ENCODE results near the gene CTH. TPM values are rescaled to one million over a fixed set of nuclear protein-coding genes. Genes with fewer than 3 reads are reported as not detected.

The CTH gene
- total and polyA plus RNA-seq, 12 donors: 0.97 to 65.0 (median 5.4) TPM

DNA sequence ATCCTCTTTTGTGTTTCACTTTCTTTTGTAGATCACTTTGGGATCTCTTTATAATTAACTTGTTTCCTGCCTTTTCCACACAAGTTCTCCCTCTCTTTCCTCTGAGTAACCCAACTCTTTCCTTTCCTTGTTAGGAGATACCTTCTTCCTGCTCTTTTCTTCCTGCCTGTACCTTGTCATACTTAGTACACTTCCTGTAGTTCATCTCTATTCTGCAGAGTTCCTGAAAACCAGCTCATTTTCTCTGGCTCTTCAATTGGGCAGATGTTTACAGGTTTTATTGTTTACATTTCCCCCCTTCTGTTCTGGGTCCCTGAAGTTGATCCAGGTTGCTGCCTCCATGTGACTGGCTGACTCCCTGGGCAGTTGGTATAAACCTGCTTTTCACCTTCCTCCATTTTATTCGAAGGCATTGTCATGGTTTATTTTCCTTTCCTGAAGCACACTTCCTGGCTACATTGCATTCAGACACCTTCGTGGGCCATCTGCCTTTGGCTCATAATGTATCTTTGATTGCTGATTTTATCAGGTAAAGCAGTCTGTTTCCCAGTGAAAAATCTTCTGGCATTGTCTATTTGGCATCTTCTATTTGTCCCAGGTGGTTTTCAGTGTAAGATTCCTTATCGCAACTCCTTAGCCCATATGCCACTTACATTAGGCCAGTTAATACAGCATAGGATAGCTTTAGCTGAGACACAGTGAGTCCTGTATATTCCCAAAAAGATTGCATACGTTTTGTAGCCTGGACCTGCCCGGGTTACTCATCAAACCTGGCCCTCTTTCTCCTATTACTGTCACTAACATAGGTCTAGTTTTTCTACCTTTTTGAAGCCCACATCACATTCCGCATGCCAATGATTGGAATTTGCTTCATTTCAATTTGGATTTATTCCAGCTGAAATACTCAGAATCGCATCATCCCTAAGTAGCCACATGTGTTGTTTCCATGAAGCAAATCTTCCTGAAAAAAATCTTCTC lies 15.4 kb downstream of the CTH start:
- Histone ChIP-seq H3K36me3 (replicated peaks in 1 of 2) (no peaks in the 10 kb centered on the region), H3K4me1 (replicated peaks in 1 of 2) (no peaks in the 10 kb centered on the region), H3K27me3 (no peaks in the 10 kb centered on the region), H3K9me3 (replicated peaks in 1 of 3) (no peaks in the 10 kb centered on the region), H3K4me3 (no peak overlapping the region), H3K27ac (no peak overlapping the region)
- no peak for TF ChIP-seq POLR2A (IDR thresholded peaks at IDR 0.05)
- TF ChIP-seq, protein P1, sequence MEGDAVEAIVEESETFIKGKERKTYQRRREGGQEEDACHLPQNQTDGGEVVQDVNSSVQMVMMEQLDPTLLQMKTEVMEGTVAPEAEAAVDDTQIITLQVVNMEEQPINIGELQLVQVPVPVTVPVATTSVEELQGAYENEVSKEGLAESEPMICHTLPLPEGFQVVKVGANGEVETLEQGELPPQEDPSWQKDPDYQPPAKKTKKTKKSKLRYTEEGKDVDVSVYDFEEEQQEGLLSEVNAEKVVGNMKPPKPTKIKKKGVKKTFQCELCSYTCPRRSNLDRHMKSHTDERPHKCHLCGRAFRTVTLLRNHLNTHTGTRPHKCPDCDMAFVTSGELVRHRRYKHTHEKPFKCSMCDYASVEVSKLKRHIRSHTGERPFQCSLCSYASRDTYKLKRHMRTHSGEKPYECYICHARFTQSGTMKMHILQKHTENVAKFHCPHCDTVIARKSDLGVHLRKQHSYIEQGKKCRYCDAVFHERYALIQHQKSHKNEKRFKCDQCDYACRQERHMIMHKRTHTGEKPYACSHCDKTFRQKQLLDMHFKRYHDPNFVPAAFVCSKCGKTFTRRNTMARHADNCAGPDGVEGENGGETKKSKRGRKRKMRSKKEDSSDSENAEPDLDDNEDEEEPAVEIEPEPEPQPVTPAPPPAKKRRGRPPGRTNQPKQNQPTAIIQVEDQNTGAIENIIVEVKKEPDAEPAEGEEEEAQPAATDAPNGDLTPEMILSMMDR (IDR thresholded peaks at IDR 0.05): no peak
- DNase-seq: no peak
- intact Hi-C loops (cut with DNase I): no loop called here
- whole genome bisulfite sequencing, 4 donors: 81 to 84% (median 83%) methylated on average over 7 of the region's 7 CpGs

DNA sequence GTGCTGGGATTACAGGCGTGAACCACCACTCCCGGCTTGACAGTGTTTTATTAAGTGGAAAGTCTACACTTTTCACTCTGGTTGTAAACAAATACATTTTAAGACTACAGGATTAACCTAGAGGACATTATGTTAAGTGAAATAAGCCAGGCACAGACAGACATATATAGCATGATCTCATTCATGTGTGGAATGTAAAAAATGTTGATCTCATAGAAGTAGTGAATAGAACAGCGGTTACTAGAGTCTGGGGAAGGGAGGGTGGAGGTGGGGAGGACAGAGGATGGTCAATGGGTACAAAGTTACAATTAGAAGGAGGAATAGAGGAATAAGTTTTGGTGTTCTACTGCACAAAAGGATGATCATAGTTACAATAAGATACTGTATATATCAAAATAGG lies 16.9 kb downstream of the CTH start:
- DNase-seq: no peak
- 90 to 95% (median 92%) methylated on average over 3 of the region's 3 CpGs for WGBS, 4 donors
- TF ChIP-seq, protein P1 (IDR thresholded peaks at IDR 0.05): no peak
- TF ChIP-seq POLR2A (IDR thresholded peaks at IDR 0.05): no peak
- Histone ChIP-seq H3K36me3 (replicated peaks in 1 of 2) (peaks cover 0 to 1% of the 10 kb centered on the region in 2 donors), H3K9me3 (replicated peaks in 1 of 3) (no peaks in the 10 kb centered on the region), H3K27ac (no peak overlapping the region), H3K27me3 (no peaks in the 10 kb centered on the region), H3K4me1 (replicated peaks in 1 of 2) (no peaks in the 10 kb centered on the region), H3K4me3 (no peak overlapping the region)
- intact Hi-C loops (cut with DNase I): no loop called here

DNA sequence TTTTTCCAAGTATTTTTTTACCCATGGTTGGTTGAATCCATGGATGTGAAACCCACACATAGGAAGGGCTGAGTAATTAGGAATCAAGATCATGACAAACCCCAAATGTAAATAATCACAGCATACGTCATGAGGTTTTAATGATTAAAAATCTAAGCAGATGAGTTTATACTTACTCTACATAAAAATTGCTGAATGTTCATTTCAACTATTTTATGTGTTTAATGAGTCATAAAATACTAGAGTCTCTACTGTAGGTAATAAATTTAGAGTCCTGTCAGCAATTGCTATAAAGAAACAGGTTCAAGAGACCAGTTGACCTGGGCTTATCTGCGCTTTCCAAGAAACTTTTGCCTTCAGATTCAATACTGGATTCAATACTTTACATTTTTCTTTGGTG lies 18.2 kb downstream of the CTH start:
- WGBS, 4 donors: 94 to 98% (median 95%) methylated on average over 2 of the region's 2 CpGs
- Histone ChIP-seq H3K36me3 (replicated peaks in 1 of 2) (peaks cover 0 to 6% of the 10 kb centered on the region in 2 donors), H3K4me1 (replicated peaks in 1 of 2) (no peaks in the 10 kb centered on the region), H3K27me3 (no peaks in the 10 kb centered on the region), H3K9me3 (replicated peaks in 1 of 3) (no peaks in the 10 kb centered on the region), H3K4me3 (no peak overlapping the region), H3K27ac (no peak overlapping the region)
- DNase-seq: no peak
- TF ChIP-seq, protein P1 (IDR thresholded peaks at IDR 0.05): no peak
- intact Hi-C loops (cut with DNase I): no loop called here

DNA sequence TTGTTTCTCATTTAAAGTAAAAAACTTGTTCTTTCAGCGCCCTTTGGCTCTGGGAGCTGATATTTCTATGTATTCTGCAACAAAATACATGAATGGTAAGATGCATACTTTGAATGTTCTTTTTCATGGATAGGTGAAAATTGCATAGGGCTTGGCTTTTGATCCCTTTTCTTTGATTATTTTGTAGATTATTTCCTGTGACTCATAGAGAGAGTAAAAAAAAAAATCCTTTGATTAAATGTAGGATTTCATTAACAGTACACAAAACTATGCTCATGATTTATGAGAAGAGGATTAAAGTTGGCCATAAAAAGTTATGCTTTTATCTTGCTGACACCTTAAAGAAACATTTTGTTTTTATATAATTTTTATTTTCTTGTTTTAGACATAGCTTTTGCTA lies 18.7 kb downstream of the CTH start:
- WGBS, 4 donors: 94 to 100% (median 97%) methylated on average over 1 of the region's 1 CpG
- H3K4me1 ChIP-seq (replicated peaks in 1 of 2): no peaks in the 10 kb centered on the region
- TF ChIP-seq, protein P1 (IDR thresholded peaks at IDR 0.05): no peak
- TF ChIP-seq POLR2A (IDR thresholded peaks at IDR 0.05): no peak
- no peaks in the 10 kb centered on the region for H3K27me3 ChIP-seq
- peaks cover 0 to 6% of the 10 kb centered on the region in 2 donors for H3K36me3 ChIP-seq (replicated peaks in 1 of 2)
- H3K9me3 ChIP-seq (replicated peaks in 1 of 3): no peaks in the 10 kb centered on the region
- intact Hi-C loops (cut with DNase I): no loop called here
- no peak overlapping the region for H3K4me3 ChIP-seq
- no peak for DNase-seq
- H3K27ac ChIP-seq: no peak overlapping the region

Data from adrenal gland (tissue), 12 donors.